ENCODE data around the gene ZNF329. TPM values are rescaled to one million over a fixed set of nuclear protein-coding genes. Genes with fewer than 3 reads are reported as not detected.

Gene ZNF329
- total and polyA plus RNA-seq, 2 experiments from 2014 or later, result 2.7 to 16.9 TPM

DNA sequence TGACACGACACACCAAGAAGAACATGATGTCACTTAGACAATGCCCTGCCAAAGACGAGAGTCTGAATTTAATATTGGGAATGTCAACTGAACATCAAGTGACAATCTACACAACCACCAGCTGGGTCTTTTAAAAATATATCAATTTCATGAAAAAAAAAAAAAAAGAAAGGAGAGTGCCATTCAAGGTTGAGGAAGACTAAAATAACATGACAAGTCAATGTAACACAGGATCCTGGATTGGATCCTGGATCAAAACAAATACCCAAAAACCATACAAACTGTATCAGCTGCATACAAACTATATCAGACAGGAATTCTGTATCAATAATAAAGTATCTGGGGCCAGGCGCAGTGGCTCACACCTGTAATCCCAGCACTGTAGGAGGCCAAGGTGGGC is 4.7 kb downstream of the ZNF329 start (continued):
- TF ChIP-seq, protein P1, sequence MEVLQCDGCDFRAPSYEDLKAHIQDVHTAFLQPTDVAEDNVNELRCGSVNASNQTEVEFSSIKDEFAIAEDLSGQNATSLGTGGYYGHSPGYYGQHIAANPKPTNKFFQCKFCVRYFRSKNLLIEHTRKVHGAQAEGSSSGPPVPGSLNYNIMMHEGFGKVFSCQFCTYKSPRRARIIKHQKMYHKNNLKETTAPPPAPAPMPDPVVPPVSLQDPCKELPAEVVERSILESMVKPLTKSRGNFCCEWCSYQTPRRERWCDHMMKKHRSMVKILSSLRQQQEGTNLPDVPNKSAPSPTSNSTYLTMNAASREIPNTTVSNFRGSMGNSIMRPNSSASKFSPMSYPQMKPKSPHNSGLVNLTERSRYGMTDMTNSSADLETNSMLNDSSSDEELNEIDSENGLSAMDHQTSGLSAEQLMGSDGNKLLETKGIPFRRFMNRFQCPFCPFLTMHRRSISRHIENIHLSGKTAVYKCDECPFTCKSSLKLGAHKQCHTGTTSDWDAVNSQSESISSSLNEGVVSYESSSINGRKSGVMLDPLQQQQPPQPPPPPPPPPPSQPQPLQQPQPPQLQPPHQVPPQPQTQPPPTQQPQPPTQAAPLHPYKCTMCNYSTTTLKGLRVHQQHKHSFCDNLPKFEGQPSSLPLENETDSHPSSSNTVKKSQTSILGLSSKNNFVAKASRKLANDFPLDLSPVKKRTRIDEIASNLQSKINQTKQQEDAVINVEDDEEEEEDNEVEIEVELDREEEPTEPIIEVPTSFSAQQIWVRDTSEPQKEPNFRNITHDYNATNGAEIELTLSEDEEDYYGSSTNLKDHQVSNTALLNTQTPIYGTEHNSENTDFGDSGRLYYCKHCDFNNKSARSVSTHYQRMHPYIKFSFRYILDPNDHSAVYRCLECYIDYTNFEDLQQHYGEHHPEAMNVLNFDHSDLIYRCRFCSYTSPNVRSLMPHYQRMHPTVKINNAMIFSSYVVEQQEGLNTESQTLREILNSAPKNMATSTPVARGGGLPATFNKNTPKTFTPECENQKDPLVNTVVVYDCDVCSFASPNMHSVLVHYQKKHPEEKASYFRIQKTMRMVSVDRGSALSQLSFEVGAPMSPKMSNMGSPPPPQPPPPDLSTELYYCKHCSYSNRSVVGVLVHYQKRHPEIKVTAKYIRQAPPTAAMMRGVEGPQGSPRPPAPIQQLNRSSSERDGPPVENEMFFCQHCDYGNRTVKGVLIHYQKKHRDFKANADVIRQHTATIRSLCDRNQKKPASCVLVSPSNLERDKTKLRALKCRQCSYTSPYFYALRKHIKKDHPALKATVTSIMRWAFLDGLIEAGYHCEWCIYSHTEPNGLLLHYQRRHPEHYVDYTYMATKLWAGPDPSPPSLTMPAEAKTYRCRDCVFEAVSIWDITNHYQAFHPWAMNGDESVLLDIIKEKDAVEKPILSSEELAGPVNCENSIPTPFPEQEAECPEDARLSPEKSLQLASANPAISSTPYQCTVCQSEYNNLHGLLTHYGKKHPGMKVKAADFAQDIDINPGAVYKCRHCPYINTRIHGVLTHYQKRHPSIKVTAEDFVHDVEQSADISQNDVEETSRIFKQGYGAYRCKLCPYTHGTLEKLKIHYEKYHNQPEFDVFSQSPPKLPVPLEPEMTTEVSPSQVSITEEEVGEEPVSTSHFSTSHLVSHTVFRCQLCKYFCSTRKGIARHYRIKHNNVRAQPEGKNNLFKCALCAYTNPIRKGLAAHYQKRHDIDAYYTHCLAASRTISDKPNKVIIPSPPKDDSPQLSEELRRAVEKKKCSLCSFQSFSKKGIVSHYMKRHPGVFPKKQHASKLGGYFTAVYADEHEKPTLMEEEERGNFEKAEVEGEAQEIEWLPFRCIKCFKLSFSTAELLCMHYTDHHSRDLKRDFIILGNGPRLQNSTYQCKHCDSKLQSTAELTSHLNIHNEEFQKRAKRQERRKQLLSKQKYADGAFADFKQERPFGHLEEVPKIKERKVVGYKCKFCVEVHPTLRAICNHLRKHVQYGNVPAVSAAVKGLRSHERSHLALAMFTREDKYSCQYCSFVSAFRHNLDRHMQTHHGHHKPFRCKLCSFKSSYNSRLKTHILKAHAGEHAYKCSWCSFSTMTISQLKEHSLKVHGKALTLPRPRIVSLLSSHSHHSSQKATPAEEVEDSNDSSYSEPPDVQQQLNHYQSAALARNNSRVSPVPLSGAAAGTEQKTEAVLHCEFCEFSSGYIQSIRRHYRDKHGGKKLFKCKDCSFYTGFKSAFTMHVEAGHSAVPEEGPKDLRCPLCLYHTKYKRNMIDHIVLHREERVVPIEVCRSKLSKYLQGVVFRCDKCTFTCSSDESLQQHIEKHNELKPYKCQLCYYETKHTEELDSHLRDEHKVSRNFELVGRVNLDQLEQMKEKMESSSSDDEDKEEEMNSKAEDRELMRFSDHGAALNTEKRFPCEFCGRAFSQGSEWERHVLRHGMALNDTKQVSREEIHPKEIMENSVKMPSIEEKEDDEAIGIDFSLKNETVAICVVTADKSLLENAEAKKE (CRISPR knock-in tag; IDR thresholded peaks at IDR 0.05), result no peak
- TF ChIP-seq EZH2phosphoT487 (IDR thresholded peaks at IDR 0.05; ENCODE audit: unreplicated experiment) (no peak), NANOG (IDR thresholded peaks at IDR 0.05; ENCODE audit: borderline replicate concordance) (no peak), POLR2AphosphoS5 (IDR thresholded peaks at IDR 0.05; ENCODE audit: low read depth) (no peak), CTCF (conservative IDR thresholded peaks at IDR 0.05; ENCODE audit: low read depth in 2 of 2) (no peak), ZNF331 (CRISPR knock-in tag; IDR thresholded peaks at IDR 0.05; ENCODE audit: low read depth) (no peak)
- TF ChIP-seq, protein P2, sequence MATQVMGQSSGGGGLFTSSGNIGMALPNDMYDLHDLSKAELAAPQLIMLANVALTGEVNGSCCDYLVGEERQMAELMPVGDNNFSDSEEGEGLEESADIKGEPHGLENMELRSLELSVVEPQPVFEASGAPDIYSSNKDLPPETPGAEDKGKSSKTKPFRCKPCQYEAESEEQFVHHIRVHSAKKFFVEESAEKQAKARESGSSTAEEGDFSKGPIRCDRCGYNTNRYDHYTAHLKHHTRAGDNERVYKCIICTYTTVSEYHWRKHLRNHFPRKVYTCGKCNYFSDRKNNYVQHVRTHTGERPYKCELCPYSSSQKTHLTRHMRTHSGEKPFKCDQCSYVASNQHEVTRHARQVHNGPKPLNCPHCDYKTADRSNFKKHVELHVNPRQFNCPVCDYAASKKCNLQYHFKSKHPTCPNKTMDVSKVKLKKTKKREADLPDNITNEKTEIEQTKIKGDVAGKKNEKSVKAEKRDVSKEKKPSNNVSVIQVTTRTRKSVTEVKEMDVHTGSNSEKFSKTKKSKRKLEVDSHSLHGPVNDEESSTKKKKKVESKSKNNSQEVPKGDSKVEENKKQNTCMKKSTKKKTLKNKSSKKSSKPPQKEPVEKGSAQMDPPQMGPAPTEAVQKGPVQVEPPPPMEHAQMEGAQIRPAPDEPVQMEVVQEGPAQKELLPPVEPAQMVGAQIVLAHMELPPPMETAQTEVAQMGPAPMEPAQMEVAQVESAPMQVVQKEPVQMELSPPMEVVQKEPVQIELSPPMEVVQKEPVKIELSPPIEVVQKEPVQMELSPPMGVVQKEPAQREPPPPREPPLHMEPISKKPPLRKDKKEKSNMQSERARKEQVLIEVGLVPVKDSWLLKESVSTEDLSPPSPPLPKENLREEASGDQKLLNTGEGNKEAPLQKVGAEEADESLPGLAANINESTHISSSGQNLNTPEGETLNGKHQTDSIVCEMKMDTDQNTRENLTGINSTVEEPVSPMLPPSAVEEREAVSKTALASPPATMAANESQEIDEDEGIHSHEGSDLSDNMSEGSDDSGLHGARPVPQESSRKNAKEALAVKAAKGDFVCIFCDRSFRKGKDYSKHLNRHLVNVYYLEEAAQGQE (IDR thresholded peaks at IDR 0.05; ENCODE audit: unreplicated experiment), result no peak
